Epithelial cell of prostate (primary cell): ENCODE results near the gene RBMY1A1.
"Not testable (repeated sequence)": the region's sequence is repeated elsewhere in the genome, so short reads cannot be mapped to it uniquely, and the experiment has no call there.

Source experiments
- DNase-seq: peaks from one replicate; pipeline ENCODE4 v3.0.0-alpha.2; 2011; ENCODE audit warnings: low read depth, low spot score
- H3K27ac ChIP-seq: fragments of 450-650 bp; 2 replicates; pipeline ENCODE4 v1.5.1; 2017; ENCODE audit warnings: mild to moderate bottlenecking

Gene RBMY1A1

DNA sequence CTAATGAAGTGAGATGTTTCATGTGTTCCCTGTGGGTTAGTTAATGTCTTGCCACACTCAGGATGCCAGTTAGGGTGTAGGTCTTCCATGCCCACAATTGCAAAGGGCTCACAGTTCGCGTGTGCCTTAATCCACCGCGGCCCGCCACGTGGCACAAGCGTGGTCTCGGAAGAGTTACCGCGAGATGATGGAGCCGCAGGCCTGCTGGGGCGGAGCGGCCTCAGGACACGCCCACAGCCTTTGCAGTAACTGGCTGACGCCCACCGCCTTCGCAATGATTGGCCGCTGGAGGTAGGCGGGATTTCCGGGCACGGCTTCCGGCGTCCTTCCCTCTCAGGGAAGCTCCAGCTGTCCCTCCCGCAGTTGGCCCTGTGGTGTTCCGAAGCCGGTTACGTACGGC is at the start of gene RBMY1A1:
RBMY1A1 (plus strand) TSS at position 301 of the 400 bp plus-strand sequence. CDS start 2,013 bp downstream, outside the sequence.
- not testable (repeated sequence) for DNase-seq, H3K27ac ChIP-seq

DNA sequence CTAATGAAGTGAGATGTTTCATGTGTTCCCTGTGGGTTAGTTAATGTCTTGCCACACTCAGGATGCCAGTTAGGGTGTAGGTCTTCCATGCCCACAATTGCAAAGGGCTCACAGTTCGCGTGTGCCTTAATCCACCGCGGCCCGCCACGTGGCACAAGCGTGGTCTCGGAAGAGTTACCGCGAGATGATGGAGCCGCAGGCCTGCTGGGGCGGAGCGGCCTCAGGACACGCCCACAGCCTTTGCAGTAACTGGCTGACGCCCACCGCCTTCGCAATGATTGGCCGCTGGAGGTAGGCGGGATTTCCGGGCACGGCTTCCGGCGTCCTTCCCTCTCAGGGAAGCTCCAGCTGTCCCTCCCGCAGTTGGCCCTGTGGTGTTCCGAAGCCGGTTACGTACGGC is 23.6 kb upstream of the RBMY1A1 start, which contains the start of gene RBMY1B:
RBMY1B (plus strand) TSS at position 301 of the 400 bp plus-strand sequence. CDS start 2,013 bp downstream, outside the sequence.
- DNase-seq, H3K27ac ChIP-seq: not testable (repeated sequence)

DNA sequence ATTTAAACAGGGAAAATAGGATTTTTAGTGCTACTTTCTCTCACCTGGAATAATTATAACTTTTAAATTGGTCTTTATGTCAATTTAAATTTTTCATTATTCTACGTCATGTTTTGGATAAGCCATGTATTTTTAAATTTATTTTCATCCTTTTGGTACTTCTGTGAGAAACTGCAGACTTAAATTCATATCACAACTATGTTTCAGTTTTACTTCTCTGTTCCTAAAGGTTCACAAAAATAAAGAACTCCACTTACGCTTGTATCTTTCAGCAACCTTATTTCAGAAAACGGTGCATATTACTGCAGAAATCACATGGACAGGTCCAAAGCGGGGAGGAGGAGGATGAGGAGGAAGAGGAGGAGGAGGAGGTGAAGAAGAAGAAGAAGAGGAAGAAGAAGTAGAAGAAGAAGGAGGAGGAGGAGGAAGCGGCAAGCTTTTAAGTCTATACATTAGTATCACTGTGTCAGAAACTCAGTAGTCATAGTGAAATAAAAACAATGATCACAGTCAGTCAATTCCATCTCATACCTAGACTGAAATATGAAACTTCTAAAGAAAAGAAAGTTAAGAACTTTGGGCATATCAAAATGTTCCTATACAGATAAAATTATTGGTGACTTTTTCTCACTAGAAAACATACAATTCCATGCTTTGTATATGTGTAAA is 24.8 kb downstream of the RBMY1A1 start:
- DNase-seq, H3K27ac ChIP-seq: not testable (repeated sequence)

DNA sequence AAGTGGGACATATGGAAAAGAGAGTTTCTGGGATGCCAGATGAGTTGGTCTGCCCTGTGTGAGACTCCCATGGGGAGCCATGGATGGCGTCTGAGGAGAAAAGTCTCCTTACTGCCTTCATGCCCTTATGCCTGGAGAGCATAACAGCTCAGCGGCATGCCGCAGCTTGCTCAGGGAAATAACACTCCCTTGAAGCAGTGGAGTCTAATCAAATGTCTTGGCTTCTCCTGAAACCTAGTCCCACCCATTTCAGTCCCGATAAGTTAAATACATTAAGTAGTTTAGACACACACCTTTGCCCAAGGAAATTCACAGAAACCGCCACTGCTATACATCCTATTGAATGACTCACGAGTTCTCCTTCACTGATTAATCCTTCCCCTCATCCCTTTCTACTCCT is 50.8 kb downstream of the RBMY1A1 start:
- no peak for DNase-seq
- no peak overlapping the region for H3K27ac ChIP-seq

DNA sequence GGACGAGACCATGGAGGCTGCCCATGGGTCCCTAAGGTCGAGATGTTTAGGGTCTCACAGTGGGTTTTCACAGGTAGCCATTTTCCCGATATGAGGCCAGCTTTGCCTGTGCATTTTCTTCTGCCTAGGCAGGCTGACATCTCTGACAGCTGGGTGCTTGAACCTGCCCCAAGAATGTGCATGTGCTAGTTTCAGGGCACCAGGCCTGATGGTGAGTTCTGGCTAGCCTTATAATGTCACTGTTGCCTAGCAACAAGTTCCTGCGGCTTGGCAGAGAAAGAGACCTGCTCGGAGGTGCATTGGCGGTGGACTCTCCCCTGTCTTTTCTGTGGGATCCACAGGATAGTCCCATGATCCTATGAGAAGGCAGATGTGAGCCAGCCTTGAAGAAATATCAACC is 51.8 kb downstream of the RBMY1A1 start:
- not testable (repeated sequence) for H3K27ac ChIP-seq, DNase-seq

DNA sequence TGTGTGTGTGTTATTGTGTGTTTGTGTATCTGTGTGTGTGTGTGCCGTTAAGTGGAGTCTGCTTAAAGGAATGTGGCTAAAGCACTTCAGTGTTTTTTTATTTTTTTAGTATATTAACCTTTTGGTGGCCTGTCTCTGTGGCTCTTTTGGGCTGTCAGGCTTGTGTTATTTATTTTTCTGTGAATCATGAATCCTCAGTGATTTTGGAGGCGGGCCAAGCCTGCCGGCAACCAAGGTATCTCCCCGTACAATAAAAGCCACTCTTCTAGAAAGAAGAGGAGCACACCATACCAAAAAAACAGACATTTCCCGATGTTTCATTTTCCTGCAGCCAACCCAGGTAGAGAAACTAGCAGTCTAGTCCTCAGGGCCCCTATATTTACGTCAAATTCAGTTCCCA is 57.4 kb downstream of the RBMY1A1 start:
- H3K27ac ChIP-seq: no peak overlapping the region
- DNase-seq: no peak

DNA sequence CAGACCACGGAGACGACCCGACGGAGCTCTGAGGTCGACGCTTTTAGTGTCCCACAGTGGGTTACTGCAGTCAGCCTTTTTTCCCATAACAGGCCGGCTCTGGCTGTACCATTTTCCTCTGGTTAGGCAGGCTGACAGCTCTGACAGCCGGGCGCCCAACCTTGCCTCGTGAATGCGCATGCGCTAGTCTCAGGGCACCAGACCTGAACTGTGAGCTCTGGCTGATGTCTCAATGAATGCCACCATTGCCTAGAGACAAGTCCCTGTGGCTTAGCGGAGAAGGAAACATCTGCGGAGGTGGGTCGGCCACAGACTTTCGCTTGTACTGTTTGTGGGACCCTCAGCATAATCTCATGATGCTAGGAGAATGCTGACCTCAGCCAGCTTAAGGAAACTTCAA is 61.6 kb downstream of the RBMY1A1 start:
- H3K27ac ChIP-seq, DNase-seq: not testable (repeated sequence)
